Lower lobe of right lung (tissue), 2 donors: ENCODE measurements around the gene MYOF. TPM values are rescaled to one million over a fixed set of nuclear protein-coding genes. Genes with fewer than 3 reads are reported as not detected.

Experiments used
- ATAC-seq, 2 donors: fragments of 200-7000 bp; cut with Tn5 transposase; one replicate each; pipeline ENCODE4 v1.9.1; 2020 to 2022; ENCODE audit warnings: mild to moderate bottlenecking in 2 of 2, moderate library complexity in 2 of 2
- DNase-seq: peaks from one replicate; pipeline ENCODE4 v3.0.0-alpha.2; 2020
- H3K27ac ChIP-seq: fragments of 200-600 bp; one replicate; pipeline ENCODE4 v1.8.0; 2022
- H3K27me3 ChIP-seq: fragments of 200-600 bp; one replicate; pipeline ENCODE4 v1.8.0; 2022; ENCODE audit warnings: low read depth
- H3K36me3 ChIP-seq: fragments of 200-600 bp; one replicate; pipeline ENCODE4 v1.8.0; 2022; ENCODE audit warnings: mild to moderate bottlenecking
- H3K4me1 ChIP-seq: fragments of 200-600 bp; one replicate; pipeline ENCODE4 v1.8.0; 2022
- H3K4me3 ChIP-seq: fragments of 200-600 bp; one replicate; pipeline ENCODE4 v1.8.0; 2022; ENCODE audit warnings: mild to moderate bottlenecking
- H3K9me3 ChIP-seq: fragments of 200-600 bp; one replicate; pipeline ENCODE4 v1.8.0; 2022
- CTCF ChIP-seq: fragments of 200-600 bp; IDR thresholded peaks from one replicate; pipeline ENCODE4 v1.8.0; 2022; ENCODE audit warnings: antibody characterized with exemption, mild to moderate bottlenecking
- intact Hi-C: fragments of 100-400 bp; cut with DNase I; formaldehyde crosslinking; loops from one replicate; pipeline ENCODE4 v1.11.0; 2022
- total RNA-seq: library from RNA; stranded (reverse); fragmentation: NEBNext Ultra II Directional; extraction: Animal tissue kit (Norgen Biotek cat#: 25700); gene quantifications from one replicate; pipeline ENCODE4 v1.2.1, GENCODE V29; 2021
- donor health status: DM: no; HTN: yes; CAD: no; lungs with severe emphysema.

The MYOF gene
- total RNA-seq, 1 donor from 2014 or later: 127 TPM

GRCh38 chr10:93280699-93281366 lies 201.3 kb downstream of the MYOF start:
- intact Hi-C loops: no loop called here
- no peak for TF ChIP-seq CTCF

GRCh38 chr10:93280121-93280698 lies 201.9 kb downstream of the MYOF start:
- no peak for DNase-seq
- Histone ChIP-seq H3K36me3 (no peaks in the 10 kb centered on the region), H3K27ac (no peak overlapping the region), H3K4me1 (no peaks in the 10 kb centered on the region), H3K27me3 (no peaks in the 10 kb centered on the region), H3K4me3 (no peak overlapping the region), H3K9me3 (no peaks in the 10 kb centered on the region)
- no peak for TF ChIP-seq CTCF
- intact Hi-C loops: no loop called here
- ATAC-seq: no peak

More at GRCh38 chr10:93280699-93281366, 201.3 kb downstream of the MYOF start:
- H3K9me3 ChIP-seq: no peaks in the 10 kb centered on the region
- H3K27ac ChIP-seq: no peak overlapping the region
- no peak overlapping the region for H3K4me3 ChIP-seq
- DNase-seq (no peak), ATAC-seq (no peak)
- no peaks in the 10 kb centered on the region for H3K4me1 ChIP-seq
- H3K36me3 ChIP-seq: no peaks in the 10 kb centered on the region
- H3K27me3 ChIP-seq: no peaks in the 10 kb centered on the region

- ATAC-seq (no peak), DNase-seq (no peak)
- Histone ChIP-seq H3K36me3 (no peaks in the 10 kb centered on the region), H3K27me3 (no peaks in the 10 kb centered on the region), H3K4me3 (no peak overlapping the region), H3K4me1 (no peaks in the 10 kb centered on the region), H3K27ac (no peak overlapping the region), H3K9me3 (no peaks in the 10 kb centered on the region)
- no peak for TF ChIP-seq CTCF
- intact Hi-C loops: no loop called here
Observed at GRCh38 chr10:93277360-93277759, 204.8 kb downstream of the MYOF start.

- intact Hi-C loops: no loop called here
- no peak for ATAC-seq
- no peak for DNase-seq
- no peaks in the 10 kb centered on the region for H3K4me1 ChIP-seq
- no peak for TF ChIP-seq CTCF
- no peak overlapping the region for H3K27ac ChIP-seq
- no peaks in the 10 kb centered on the region for H3K27me3 ChIP-seq
- no peak overlapping the region for H3K4me3 ChIP-seq
- no peaks in the 10 kb centered on the region for H3K9me3 ChIP-seq
- no peaks in the 10 kb centered on the region for H3K36me3 ChIP-seq
Observed at GRCh38 chr10:93274419-93274818, 207.7 kb downstream of the MYOF start.

GRCh38 chr10:93272884-93273675 lies 209.1 kb downstream of the MYOF start:
- no peak for TF ChIP-seq CTCF
- DNase-seq: no peak
- H3K4me1 ChIP-seq: no peaks in the 10 kb centered on the region

More at GRCh38 chr10:93272884-93273675, 209.1 kb downstream of the MYOF start:
- no peaks in the 10 kb centered on the region for H3K9me3 ChIP-seq
- H3K27me3 ChIP-seq: no peaks in the 10 kb centered on the region
- H3K27ac ChIP-seq: no peak overlapping the region
- intact Hi-C loops: no loop called here
- no peak for ATAC-seq
- H3K36me3 ChIP-seq: no peaks in the 10 kb centered on the region
- no peak overlapping the region for H3K4me3 ChIP-seq
